Activated naive CD4-positive, alpha-beta T cell treated with anti-CD3 and anti-CD28 coated beads, Interleukin-2, amount 50 U/mL, for 72 hours (primary cell): ENCODE data around the gene MYRIP. TPM values are rescaled to one million over a fixed set of nuclear protein-coding genes. Genes with fewer than 3 reads are reported as not detected.

Experiments used
- ATAC-seq, 2 donors: fragments of 150-1000 bp; cut with Tn5 transposase; 2 replicates each; pipeline ENCODE4 v1.10.0; 2021; ENCODE audit warnings: mild to moderate bottlenecking in 2 of 2, moderate library complexity in 2 of 2
- DNase-seq, 2 donors: peaks; one replicate each; pipeline ENCODE4 v3.0.0; 2021 to 2022; ENCODE audit warnings: low spot score in 2 of 2
- H3K27ac Mint-ChIP-seq, 2 donors: one replicate each; pipeline ENCODE4 v1.8.0; 2022; ENCODE audit warnings: mild to moderate bottlenecking in 2 of 2, mixed read lengths in 2 of 2
- H3K36me3 Mint-ChIP-seq, 2 donors: one replicate each; pipeline ENCODE4 v1.8.0; 2022; ENCODE audit warnings: mixed read lengths in 2 of 2
- H3K9me3 Mint-ChIP-seq, 2 donors: one replicate each; pipeline ENCODE4 v1.8.0; 2022; ENCODE audit warnings: mixed read lengths in 2 of 2
- total RNA-seq, 2 donors: library from RNA; stranded (reverse); gene quantifications; one replicate each; pipeline ENCODE4 v1.2.3, GENCODE V29; 2022

MYRIP gene
- total RNA-seq, 2 donors from 2014 or later, result not detected

- Mint-ChIP-seq H3K9me3 (no peaks in the 10 kb centered on the region), H3K36me3 (peaks cover 12 to 29% of the 10 kb centered on the region in 2 donors), H3K27ac (no peak overlapping the region)
- no peak for ATAC-seq
- no peak for DNase-seq
Observed at GRCh38 chr3:40294434-40294833, 485.0 kb downstream of the MYRIP start.

DNA sequence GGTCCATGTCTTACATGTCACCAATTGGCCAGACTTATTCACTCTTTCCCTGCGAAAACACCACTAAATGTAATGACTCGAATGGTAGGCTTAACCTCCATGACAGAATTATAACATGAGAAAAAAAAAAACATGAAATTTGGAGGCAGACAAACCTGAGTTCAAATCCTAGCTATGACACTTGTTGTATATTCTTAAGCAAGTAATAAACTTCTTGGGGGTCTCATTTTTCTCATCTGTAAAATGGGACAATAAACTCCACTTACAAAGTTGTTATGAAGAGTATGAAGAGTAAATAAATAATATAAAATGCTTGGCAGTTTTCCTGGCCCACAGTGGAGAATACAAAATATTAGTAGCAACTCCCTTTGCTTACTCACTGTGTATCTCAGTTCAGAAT is 488.7 kb downstream of the MYRIP start:
- Mint-ChIP-seq H3K9me3 (no peaks in the 10 kb centered on the region), H3K36me3 (peaks cover 0 to 12% of the 10 kb centered on the region in 2 donors), H3K27ac (no peak overlapping the region)
- DNase-seq (no peak), ATAC-seq (no peak)

GRCh38 chr3:40299130-40299720 is 489.8 kb downstream of the MYRIP start:
- no peak overlapping the region for H3K27ac Mint-ChIP-seq
- ATAC-seq (no peak), DNase-seq (no peak)
- H3K36me3 Mint-ChIP-seq, result peaks cover 0 to 12% of the 10 kb centered on the region in 2 donors
- no peaks in the 10 kb centered on the region for H3K9me3 Mint-ChIP-seq

GRCh38 chr3:40299721-40300335 is 490.4 kb downstream of the MYRIP start:
- Mint-ChIP-seq H3K27ac (no peak overlapping the region), H3K9me3 (no peaks in the 10 kb centered on the region), H3K36me3 (peaks cover 0 to 8% of the 10 kb centered on the region in 2 donors)
- DNase-seq, result no peak
- ATAC-seq, result no peak

DNA sequence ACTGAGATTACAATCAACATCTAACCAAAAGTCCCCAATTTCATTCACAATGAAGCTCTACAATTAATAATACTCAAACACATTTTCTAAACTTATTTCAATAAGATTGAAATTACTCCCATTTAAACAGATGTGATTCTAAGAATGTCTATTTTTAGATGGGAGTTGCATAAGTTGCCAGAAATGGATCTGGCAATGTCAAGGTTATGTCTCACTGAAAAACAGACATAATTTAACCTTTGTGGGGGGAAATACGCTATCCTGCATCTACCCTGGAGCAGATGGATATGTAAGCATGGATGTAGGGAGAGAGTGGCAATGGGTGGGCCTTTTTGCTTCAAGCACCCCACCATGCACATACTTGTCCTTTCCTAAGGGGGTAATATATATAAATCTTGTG is 493.4 kb downstream of the MYRIP start:
- ATAC-seq (no peak), DNase-seq (no peak)
- Mint-ChIP-seq H3K36me3 (peaks cover 0 to 7% of the 10 kb centered on the region in 2 donors), H3K9me3 (no peaks in the 10 kb centered on the region), H3K27ac (no peak overlapping the region)

- DNase-seq, result no peak
- H3K36me3 Mint-ChIP-seq, result peaks cover 0 to 15% of the 10 kb centered on the region in 2 donors
- H3K9me3 Mint-ChIP-seq, result no peaks in the 10 kb centered on the region
- no peak for ATAC-seq
- no peak overlapping the region for H3K27ac Mint-ChIP-seq
Observed at GRCh38 chr3:40304352-40304751, 494.9 kb downstream of the MYRIP start.

- H3K27ac Mint-ChIP-seq, result no peak overlapping the region
- no peaks in the 10 kb centered on the region for H3K9me3 Mint-ChIP-seq
- ATAC-seq (no peak), DNase-seq (no peak)
- H3K36me3 Mint-ChIP-seq, result peaks cover 17 to 25% of the 10 kb centered on the region in 2 donors
Observed at GRCh38 chr3:40306336-40306735, 496.9 kb downstream of the MYRIP start.

- H3K27ac Mint-ChIP-seq, result no peak overlapping the region
- ATAC-seq, result no peak
- no peak for DNase-seq
- H3K36me3 Mint-ChIP-seq, result peaks cover 21 to 25% of the 10 kb centered on the region in 2 donors
- no peaks in the 10 kb centered on the region for H3K9me3 Mint-ChIP-seq
Observed at GRCh38 chr3:40307176-40307575, 497.8 kb downstream of the MYRIP start.

GRCh38 chr3:40308725-40309417 is 499.5 kb downstream of the MYRIP start:
- peak overlapping the region; percentile 100 for H3K27ac Mint-ChIP-seq
- no peak for ATAC-seq
- no peak for DNase-seq
- peaks cover 25 to 28% of the 10 kb centered on the region in 2 donors for H3K36me3 Mint-ChIP-seq
- H3K9me3 Mint-ChIP-seq, result no peaks in the 10 kb centered on the region

DNA sequence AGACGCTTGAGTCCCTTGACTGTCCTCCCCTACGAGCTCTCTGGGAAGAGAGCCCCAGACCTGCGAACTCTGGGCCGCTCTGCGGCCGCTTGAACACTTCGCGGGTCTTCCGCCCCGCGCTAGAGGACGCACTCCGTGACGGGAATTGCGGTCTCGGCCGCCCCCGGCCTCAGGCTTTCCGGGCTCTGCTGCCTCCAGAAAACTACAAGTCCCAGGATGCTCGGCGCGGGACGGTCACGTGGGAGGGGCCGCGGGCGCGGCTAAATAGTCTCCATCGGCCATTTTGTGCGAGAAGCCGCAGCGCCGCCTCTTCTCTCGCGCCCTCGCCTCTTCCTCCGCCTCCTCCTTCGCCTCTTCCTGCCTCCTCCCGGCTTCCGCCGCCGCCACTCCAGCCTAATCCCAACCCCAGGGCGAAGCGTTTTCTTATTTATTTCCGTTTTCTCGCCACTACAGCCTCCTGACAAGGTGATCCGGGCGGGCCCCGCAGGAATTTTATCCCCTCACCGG is 500.1 kb downstream of the MYRIP start, which contains the start of gene EIF1B:
EIF1B (plus strand) TSS at position 290 of the 507 bp plus-strand sequence. CDS start 235 bp downstream, outside the sequence.
- ATAC-seq, result peak; percentile 91 to 94
- Mint-ChIP-seq H3K27ac (peak within 1 kb of the TSS; percentile 100), H3K36me3 (peaks cover 25 to 28% of the 10 kb centered on the region in 2 donors), H3K9me3 (no peaks in the 10 kb centered on the region)
- peak; percentile 98 to 99 for DNase-seq
